ENCODE measurements around the gene NEDD8. TPM values are rescaled to one million over a fixed set of nuclear protein-coding genes. Genes with fewer than 3 reads are reported as not detected.
"Not testable (repeated sequence)": the region's sequence is repeated elsewhere in the genome, so short reads cannot be mapped to it uniquely, and the experiment has no call there.

Gene NEDD8
- total and polyA plus RNA-seq, 4 donors: 79.6 to 278 (median 240) TPM

DNA sequence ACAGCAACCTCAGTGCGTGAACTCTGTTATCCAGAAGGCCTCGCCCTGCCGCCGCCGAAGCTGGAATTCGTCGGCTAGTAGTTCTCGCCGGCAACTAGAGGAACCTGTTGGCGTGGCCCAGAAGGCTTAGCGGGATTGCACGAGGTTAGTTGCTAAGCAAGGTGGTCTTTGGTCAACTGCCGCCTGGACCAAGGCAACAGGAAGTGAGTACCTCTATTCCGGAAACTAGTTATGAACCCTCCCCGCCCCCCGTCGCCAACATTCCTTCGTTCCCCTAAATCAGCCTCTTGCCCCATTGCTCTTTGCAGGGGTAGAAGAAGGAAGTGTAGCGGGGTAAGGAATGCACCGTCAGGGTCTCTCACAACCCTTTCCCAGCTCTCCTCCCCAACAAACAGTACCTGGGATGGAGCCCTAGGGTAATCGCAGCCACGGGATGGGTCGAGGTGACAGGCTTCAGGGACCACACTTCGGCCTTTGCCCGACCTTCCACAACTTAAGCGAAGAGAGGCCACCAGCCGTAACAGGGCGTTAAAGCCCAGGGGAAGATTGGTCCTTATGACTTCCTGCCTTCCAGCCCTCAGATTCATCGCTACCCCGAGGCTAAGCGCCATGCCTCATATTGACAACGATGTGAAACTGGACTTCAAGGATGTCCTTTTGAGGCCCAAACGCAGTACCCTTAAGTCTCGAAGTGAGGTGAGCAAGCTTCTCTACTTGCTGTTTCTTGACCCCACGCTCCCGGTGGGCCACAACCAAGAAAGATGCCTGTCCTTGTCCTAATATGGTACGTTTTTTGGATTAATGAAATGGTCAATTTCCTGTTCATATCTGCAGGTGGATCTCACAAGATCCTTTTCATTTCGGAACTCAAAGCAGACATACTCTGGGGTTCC lies 724 bp upstream of the NEDD8 start, which contains the start of gene GMPR2:
GMPR2 (plus strand) TSS at position 285 of the 893 bp plus-strand sequence; CDS start at position 610, 325 bp downstream.
- no peak for DNase-seq (ENCODE audit: low read depth in 4 of 6, low spot score in 6 of 6)
- Histone ChIP-seq H3K27me3 (ENCODE audit: control insufficient read depth, insufficient read depth, low read length) (no peaks in the 10 kb centered on the region), H3K4me3 (ENCODE audit: low read depth, low read length) (peak within 1 kb of the TSS; percentile 93), H3K27ac (ENCODE audit: low read depth, low read length) (peak within 1 kb of the TSS; percentile 90), H3K36me3 (ENCODE audit: control insufficient read depth, insufficient read depth, low read length) (peaks cover 25% of the 10 kb centered on the region), H3K9me3 (ENCODE audit: control insufficient read depth, insufficient read depth, low read length) (no peaks in the 10 kb centered on the region), H3K4me1 (ENCODE audit: control insufficient read depth, insufficient read depth, low read length) (peaks cover 19% of the 10 kb centered on the region)
- WGBS (ENCODE audit: insufficient coverage): 4% methylated on average over 27 of the region's 38 CpGs

DNA sequence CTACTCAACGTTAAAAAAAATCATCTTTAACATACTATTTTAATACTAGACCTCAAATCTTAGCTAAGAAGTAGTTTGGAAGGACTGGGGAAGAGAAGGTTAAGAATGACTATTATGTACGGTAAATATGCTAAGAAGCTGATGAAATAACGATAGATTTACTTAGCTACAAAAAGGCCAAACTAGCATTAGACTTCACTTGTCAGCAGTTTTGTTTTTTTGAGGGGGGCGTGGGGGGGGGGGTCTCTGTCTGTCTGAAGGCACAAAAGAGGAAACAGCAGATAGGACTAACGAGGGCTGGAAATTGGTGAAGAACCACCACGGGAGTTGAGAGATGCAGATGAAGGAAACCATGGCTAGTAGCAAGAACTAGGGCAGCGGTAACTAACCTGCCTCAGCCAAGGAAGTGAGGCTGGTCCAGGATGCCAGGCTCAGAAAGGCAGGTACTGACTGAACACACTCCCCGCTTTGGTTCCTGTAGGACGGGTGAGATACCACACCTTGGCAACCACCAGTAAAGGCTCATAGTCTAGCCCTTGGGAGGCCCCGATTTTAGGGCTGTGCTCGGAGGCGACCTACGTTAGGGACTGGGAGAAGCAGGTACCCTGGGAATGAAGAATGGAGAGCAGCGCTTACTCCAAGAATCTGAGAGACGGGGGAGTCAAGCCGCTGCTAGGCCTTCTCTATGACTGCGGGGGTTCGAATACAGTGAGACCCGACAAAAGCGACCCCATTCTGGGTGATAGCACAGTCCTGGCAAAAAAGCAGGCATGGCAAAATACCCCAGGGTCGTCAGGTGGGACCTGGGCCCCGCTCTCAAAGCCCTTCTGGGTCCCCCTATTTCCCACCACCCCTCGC lies 675 bp downstream of the NEDD8 start:
- peak overlapping the region; percentile 90 for H3K27ac ChIP-seq (ENCODE audit: low read depth, low read length)

DNA sequence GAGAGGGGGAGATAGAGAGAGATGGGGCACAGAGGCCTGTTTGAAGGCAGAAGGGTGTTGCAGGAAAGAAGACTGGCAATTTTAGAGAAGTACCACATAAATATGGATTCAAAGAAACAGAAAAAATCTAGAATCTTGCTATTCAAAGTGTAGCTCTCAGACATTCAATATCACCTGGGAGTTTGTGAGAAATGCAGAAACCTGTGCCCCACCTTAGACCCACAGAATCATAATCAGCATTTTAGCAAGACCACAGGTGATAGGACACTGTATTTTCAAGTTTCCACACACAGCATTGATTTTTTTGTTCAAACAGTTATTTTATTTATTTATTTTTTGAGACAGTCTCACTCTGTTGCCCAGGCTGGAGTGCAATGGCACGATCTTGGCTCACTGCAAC lies 3.3 kb downstream of the NEDD8 start:
- Histone ChIP-seq H3K27ac (ENCODE audit: low read depth, low read length) (no peak overlapping the region), H3K27me3 (ENCODE audit: control insufficient read depth, insufficient read depth, low read length) (no peaks in the 10 kb centered on the region), H3K4me1 (ENCODE audit: control insufficient read depth, insufficient read depth, low read length) (peaks cover 19% of the 10 kb centered on the region), H3K36me3 (ENCODE audit: control insufficient read depth, insufficient read depth, low read length) (peaks cover 10% of the 10 kb centered on the region), H3K4me3 (ENCODE audit: low read depth, low read length) (no peak overlapping the region), H3K9me3 (ENCODE audit: control insufficient read depth, insufficient read depth, low read length) (no peaks in the 10 kb centered on the region)
- no CpG with 5 or more reads among the region's 1 CpG for WGBS (ENCODE audit: insufficient coverage)
- DNase-seq (ENCODE audit: low read depth in 4 of 6, low spot score in 6 of 6): no peak

More for the DNA sequence above, 675 bp downstream of the NEDD8 start:
- H3K4me1 ChIP-seq (ENCODE audit: control insufficient read depth, insufficient read depth, low read length): peaks cover 19% of the 10 kb centered on the region
- H3K4me3 ChIP-seq (ENCODE audit: low read depth, low read length): peak overlapping the region; percentile 93
- 5% methylated on average over 20 of the region's 23 CpGs for WGBS (ENCODE audit: insufficient coverage)
- H3K9me3 ChIP-seq (ENCODE audit: control insufficient read depth, insufficient read depth, low read length): no peaks in the 10 kb centered on the region
- no peak for DNase-seq (ENCODE audit: low read depth in 4 of 6, low spot score in 6 of 6)
- peaks cover 14% of the 10 kb centered on the region for H3K36me3 ChIP-seq (ENCODE audit: control insufficient read depth, insufficient read depth, low read length)
- no peaks in the 10 kb centered on the region for H3K27me3 ChIP-seq (ENCODE audit: control insufficient read depth, insufficient read depth, low read length)

DNA sequence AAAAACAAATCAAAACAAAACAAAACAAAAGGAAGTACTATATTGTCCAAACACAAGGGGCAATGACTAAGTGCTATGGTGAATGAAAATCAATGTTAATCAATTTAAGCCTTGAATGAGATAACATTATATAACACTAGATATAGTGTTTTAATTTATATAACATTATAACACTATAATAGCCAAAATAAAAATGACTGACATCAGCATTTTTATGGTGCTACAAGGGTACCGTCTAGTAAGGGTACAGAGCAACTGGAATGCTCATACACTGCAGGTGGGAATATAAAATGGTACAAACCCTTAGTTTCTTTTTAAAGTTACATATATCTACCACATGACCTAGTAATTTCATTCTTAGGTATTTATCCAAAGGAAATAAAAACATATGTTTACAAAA lies 5.7 kb downstream of the NEDD8 start:
- Histone ChIP-seq H3K27me3 (ENCODE audit: control insufficient read depth, insufficient read depth, low read length) (no peaks in the 10 kb centered on the region), H3K9me3 (ENCODE audit: control insufficient read depth, insufficient read depth, low read length) (no peaks in the 10 kb centered on the region), H3K36me3 (ENCODE audit: control insufficient read depth, insufficient read depth, low read length) (peaks cover 10% of the 10 kb centered on the region), H3K4me1 (ENCODE audit: control insufficient read depth, insufficient read depth, low read length) (peaks cover 8% of the 10 kb centered on the region), H3K27ac (ENCODE audit: low read depth, low read length) (no peak overlapping the region), H3K4me3 (ENCODE audit: low read depth, low read length) (no peak overlapping the region)
- WGBS (ENCODE audit: insufficient coverage): no CpG with 5 or more reads among the region's 1 CpG
- DNase-seq (ENCODE audit: low read depth in 4 of 6, low spot score in 6 of 6): no peak

DNA sequence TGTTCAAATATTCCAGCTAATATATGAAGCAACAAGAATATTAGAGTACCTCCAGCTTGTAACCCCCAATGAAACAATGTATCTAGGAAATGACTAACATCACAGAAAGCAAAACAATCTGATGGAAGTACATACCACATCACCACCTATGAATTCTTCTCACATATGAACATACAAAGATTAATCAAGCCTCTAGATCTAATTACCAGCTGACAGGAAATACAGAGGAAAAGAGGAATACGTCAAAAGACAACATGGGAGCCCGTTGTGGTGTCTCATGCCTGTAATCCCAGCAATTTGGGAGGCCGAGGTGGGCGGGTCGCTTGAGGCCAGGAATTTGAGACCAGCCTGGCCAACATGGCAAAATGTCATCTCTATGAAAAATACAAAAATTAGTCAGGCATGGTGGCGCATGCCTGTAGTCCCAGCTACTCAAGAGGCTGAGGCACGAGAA lies 7.5 kb downstream of the NEDD8 start:
- no peak overlapping the region for H3K27ac ChIP-seq (ENCODE audit: low read depth, low read length)
- WGBS (ENCODE audit: insufficient coverage): 96% methylated on average over 7 of the region's 7 CpGs
- no peaks in the 10 kb centered on the region for H3K27me3 ChIP-seq (ENCODE audit: control insufficient read depth, insufficient read depth, low read length)
- DNase-seq (ENCODE audit: low read depth in 4 of 6, low spot score in 6 of 6): no peak
- H3K36me3 ChIP-seq (ENCODE audit: control insufficient read depth, insufficient read depth, low read length): peaks cover 10% of the 10 kb centered on the region
- no peaks in the 10 kb centered on the region for H3K4me1 ChIP-seq (ENCODE audit: control insufficient read depth, insufficient read depth, low read length)
- H3K4me3 ChIP-seq (ENCODE audit: low read depth, low read length): no peak overlapping the region
- H3K9me3 ChIP-seq (ENCODE audit: control insufficient read depth, insufficient read depth, low read length): no peaks in the 10 kb centered on the region

DNA sequence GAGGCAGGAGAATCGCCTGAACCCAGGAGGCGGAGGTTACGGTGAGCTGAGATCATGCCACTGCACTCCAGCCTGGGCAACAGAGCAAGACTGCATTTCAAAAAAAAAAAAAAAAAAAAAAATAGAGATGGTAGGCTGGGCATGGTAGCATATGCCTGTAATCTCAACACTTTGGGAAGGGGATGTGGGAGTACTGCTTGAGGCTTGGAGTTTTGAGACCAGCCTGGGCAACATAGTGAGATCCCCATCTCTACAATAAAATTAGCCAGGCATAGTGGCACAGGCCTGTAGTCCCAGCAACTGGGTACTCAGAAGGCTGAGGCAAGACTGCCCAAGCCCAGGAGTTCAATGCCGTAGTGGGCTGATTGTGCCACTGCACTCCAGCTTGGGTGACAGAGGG lies 9.2 kb downstream of the NEDD8 start:
- not testable (repeated sequence) for H3K27ac ChIP-seq (ENCODE audit: low read depth, low read length); H3K9me3 ChIP-seq (ENCODE audit: control insufficient read depth, insufficient read depth, low read length); H3K36me3 ChIP-seq (ENCODE audit: control insufficient read depth, insufficient read depth, low read length); DNase-seq (ENCODE audit: low read depth in 4 of 6, low spot score in 6 of 6); H3K4me1 ChIP-seq (ENCODE audit: control insufficient read depth, insufficient read depth, low read length); H3K4me3 ChIP-seq (ENCODE audit: low read depth, low read length); H3K27me3 ChIP-seq (ENCODE audit: control insufficient read depth, insufficient read depth, low read length)
- WGBS (ENCODE audit: insufficient coverage): 100% methylated on average over 3 of the region's 4 CpGs

DNA sequence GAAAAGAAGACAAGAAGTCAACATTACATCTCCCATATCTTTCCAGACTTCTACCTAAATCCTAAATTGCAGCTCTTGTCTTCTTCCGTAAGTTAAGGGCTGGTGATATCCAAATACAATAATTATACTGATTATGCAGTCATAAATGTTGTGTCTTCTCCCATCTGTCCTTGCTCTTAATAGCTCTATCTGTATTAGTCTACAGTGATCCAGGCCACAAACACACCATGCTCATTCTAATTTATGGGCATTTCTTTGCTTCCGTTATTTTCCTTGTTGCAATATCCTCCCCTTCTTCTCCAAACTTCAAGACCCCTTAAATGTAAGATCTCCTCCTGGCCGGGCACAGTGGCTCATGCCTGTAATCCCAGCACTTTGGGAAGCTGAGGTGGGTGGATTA lies 12.6 kb downstream of the NEDD8 start:
- Histone ChIP-seq H3K4me1 (ENCODE audit: control insufficient read depth, insufficient read depth, low read length) (peaks cover 11% of the 10 kb centered on the region), H3K4me3 (ENCODE audit: low read depth, low read length) (no peak overlapping the region), H3K36me3 (ENCODE audit: control insufficient read depth, insufficient read depth, low read length) (peaks cover 4% of the 10 kb centered on the region), H3K27me3 (ENCODE audit: control insufficient read depth, insufficient read depth, low read length) (no peaks in the 10 kb centered on the region), H3K27ac (ENCODE audit: low read depth, low read length) (no peak overlapping the region), H3K9me3 (ENCODE audit: control insufficient read depth, insufficient read depth, low read length) (no peaks in the 10 kb centered on the region)
- no CpG with 5 or more reads among the region's 3 CpGs for WGBS (ENCODE audit: insufficient coverage)
- DNase-seq (ENCODE audit: low read depth in 4 of 6, low spot score in 6 of 6): no peak

DNA sequence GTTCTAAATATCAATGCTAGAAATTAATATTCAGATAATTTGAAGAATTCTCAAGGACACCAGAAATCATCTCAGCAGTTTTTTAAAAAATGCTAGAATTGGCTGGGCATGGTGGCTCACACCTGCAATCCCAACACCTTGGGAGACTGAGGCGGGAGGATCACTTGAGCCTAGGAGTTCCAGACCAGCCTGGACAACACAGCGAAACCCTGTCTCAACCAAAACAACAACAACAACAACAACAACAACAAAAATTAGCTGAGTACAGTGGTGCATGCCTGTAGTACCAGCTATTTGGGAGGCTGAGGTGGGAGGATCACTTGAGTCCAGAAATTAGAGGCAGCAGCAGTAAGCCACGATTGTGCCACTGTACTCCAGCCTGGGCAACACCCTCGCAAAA lies 13.1 kb downstream of the NEDD8 start:
- H3K36me3 ChIP-seq (ENCODE audit: control insufficient read depth, insufficient read depth, low read length): peaks cover 4% of the 10 kb centered on the region
- no peak overlapping the region for H3K4me3 ChIP-seq (ENCODE audit: low read depth, low read length)
- no peak for DNase-seq (ENCODE audit: low read depth in 4 of 6, low spot score in 6 of 6)
- no peaks in the 10 kb centered on the region for H3K27me3 ChIP-seq (ENCODE audit: control insufficient read depth, insufficient read depth, low read length)
- H3K9me3 ChIP-seq (ENCODE audit: control insufficient read depth, insufficient read depth, low read length): no peaks in the 10 kb centered on the region
- H3K27ac ChIP-seq (ENCODE audit: low read depth, low read length): no peak overlapping the region
- WGBS (ENCODE audit: insufficient coverage): no CpG with 5 or more reads among the region's 4 CpGs
- H3K4me1 ChIP-seq (ENCODE audit: control insufficient read depth, insufficient read depth, low read length): peaks cover 12% of the 10 kb centered on the region

DNA sequence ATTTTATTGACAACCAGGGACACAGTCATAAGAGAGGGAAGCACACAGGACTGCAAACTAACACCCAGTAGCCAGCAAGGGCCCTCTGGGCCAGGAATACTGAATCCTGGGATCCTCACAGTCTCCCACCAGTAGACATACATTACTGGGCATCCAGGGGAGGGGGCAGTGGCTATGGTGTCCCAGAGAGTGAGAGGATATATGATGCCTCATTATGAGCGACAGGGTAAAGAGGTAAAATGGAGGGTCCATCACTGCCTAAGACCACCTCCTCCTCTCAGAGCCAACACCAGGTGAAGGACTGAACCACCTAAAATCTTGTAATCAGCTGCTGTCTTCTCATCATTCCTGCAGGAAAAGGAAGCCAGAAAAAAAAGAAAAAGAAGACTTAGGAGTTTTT lies 15.3 kb downstream of the NEDD8 start:
- WGBS (ENCODE audit: insufficient coverage): no CpG with 5 or more reads among the region's 1 CpG
- not testable (repeated sequence) for H3K36me3 ChIP-seq (ENCODE audit: control insufficient read depth, insufficient read depth, low read length); H3K27me3 ChIP-seq (ENCODE audit: control insufficient read depth, insufficient read depth, low read length); H3K27ac ChIP-seq (ENCODE audit: low read depth, low read length); DNase-seq (ENCODE audit: low read depth in 4 of 6, low spot score in 6 of 6); H3K4me3 ChIP-seq (ENCODE audit: low read depth, low read length); H3K9me3 ChIP-seq (ENCODE audit: control insufficient read depth, insufficient read depth, low read length)
- peaks cover 30% of the 10 kb centered on the region for H3K4me1 ChIP-seq (ENCODE audit: control insufficient read depth, insufficient read depth, low read length)
